DOHH2 (cell line): ENCODE data around the gene MACROD2.
"Not testable (repeated sequence)": the region's sequence is repeated elsewhere in the genome, so short reads cannot be mapped to it uniquely, and the experiment has no call there.

Source experiments
- H3F3A ChIP-seq: fragments of 200-600 bp; sonication (generic), shearing (Covaris generic); 2 replicates; pipeline ENCODE4 v1.6.0; 2016; ENCODE audit warnings: antibody characterized with exemption, mild to moderate bottlenecking; ENCODE audit not compliant: control insufficient read depth, insufficient read depth
- H3K27ac ChIP-seq: fragments of 200-600 bp; sonication (generic); 2 replicates; pipeline ENCODE4 v1.5.1; 2014; ENCODE audit warnings: low read depth, mild to moderate bottlenecking, low read length, moderate library complexity
- H3K27me3 ChIP-seq: fragments of 200-600 bp; sonication (generic); 2 replicates; pipeline ENCODE4 v1.6.1; 2014; ENCODE audit warnings: mild to moderate bottlenecking, low read length, mixed read lengths; ENCODE audit not compliant: control insufficient read depth
- H3K36me3 ChIP-seq: fragments of 200-600 bp; sonication (generic); 2 replicates; pipeline ENCODE4 v1.6.1; 2014; ENCODE audit warnings: mild to moderate bottlenecking, low read length, moderate library complexity, mixed read lengths; ENCODE audit not compliant: control insufficient read depth
- H3K4me1 ChIP-seq: fragments of 200-600 bp; sonication (generic); 2 replicates; pipeline ENCODE4 v1.6.1; 2014; ENCODE audit warnings: mild to moderate bottlenecking, low read length, mixed read lengths; ENCODE audit not compliant: control insufficient read depth
- H3K4me2 ChIP-seq: fragments of 200-600 bp; sonication (generic); 2 replicates; pipeline ENCODE4 v1.6.0; 2014; ENCODE audit warnings: mild to moderate bottlenecking, low read length, moderate library complexity
- H3K4me3 ChIP-seq: fragments of 200-600 bp; sonication (generic); 2 replicates; pipeline ENCODE4 v1.5.1; 2014; ENCODE audit warnings: mild to moderate bottlenecking, low read length, mixed read lengths
- H3K79me2 ChIP-seq: fragments of 200-600 bp; sonication (generic); 2 replicates; pipeline ENCODE4 v1.6.1; 2014; ENCODE audit warnings: mild to moderate bottlenecking, low read length, mixed read lengths; ENCODE audit not compliant: control insufficient read depth
- H3K9me2 ChIP-seq: fragments of 200-600 bp; sonication (generic); replicated peaks from 2 replicates; pipeline ENCODE4 v1.6.1; 2014; ENCODE audit warnings: mild to moderate bottlenecking, low read length, mixed read lengths; ENCODE audit not compliant: control insufficient read depth
- H3K9me3 ChIP-seq: fragments of 200-600 bp; sonication (generic); 2 replicates; pipeline ENCODE4 v1.6.1; 2014; ENCODE audit warnings: antibody characterized with exemption, low read length, mixed read lengths; ENCODE audit not compliant: control insufficient read depth, insufficient read depth
- H4K20me1 ChIP-seq: fragments of 200-600 bp; sonication (generic); 2 replicates; pipeline ENCODE4 v1.6.0; 2014; ENCODE audit warnings: low read depth, mild to moderate bottlenecking, antibody characterized with exemption, low read length, moderate library complexity; ENCODE audit not compliant: control insufficient read depth, insufficient read depth
- CTCF ChIP-seq: fragments of 200-600 bp; sonication (generic); IDR thresholded peaks from one replicate; pipeline ENCODE4 v1.5.1; 2014; ENCODE audit warnings: antibody characterized with exemption, mild to moderate bottlenecking, low read depth, low read length; ENCODE audit not compliant: poor library complexity, severe bottlenecking
- EZH2phosphoT487 ChIP-seq: fragments of 200-600 bp; sonication (generic); IDR thresholded peaks from 2 replicates; pipeline ENCODE4 v1.6.1; 2017; ENCODE audit warnings: borderline replicate concordance, mild to moderate bottlenecking, antibody characterized with exemption, low read length, moderate library complexity, mixed read lengths

The MACROD2 gene

GRCh38 chr20:14219801-14220461 lies 224.6 kb downstream of the MACROD2 start:
- TF ChIP-seq EZH2phosphoT487 (no peak), CTCF (no peak)
- H3K4me1 ChIP-seq, result no peaks in the 10 kb centered on the region
- H3K36me3 ChIP-seq, result no peaks in the 10 kb centered on the region
- no peaks in the 10 kb centered on the region for H3F3A ChIP-seq
- no peaks in the 10 kb centered on the region for H4K20me1 ChIP-seq
- H3K9me3 ChIP-seq, result no peaks in the 10 kb centered on the region
- H3K79me2 ChIP-seq, result no peaks in the 10 kb centered on the region
- H3K27me3 ChIP-seq, result no peaks in the 10 kb centered on the region
- no peak overlapping the region for H3K27ac ChIP-seq
- no peaks in the 10 kb centered on the region for H3K9me2 ChIP-seq
- H3K4me2 ChIP-seq, result no peak overlapping the region
- H3K4me3 ChIP-seq, result no peak overlapping the region

DNA sequence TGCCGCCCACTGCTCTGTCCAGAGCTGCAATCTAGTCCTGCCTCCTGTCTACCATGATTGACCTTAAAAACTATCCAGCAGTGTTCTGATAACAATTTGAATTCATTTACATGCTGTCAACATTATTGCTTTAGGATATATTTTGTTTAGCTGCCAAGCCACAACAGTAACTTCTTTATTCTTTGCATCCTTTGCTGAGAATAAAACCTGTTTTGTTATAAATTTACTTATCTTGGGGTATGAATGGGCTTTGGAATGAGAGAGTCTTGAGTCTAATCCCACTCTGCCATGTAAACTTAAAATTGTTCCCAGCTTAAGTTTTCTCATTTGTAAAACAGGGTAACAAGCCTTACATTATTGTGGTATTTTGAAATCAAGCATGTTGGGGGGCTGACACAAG lies 225.7 kb downstream of the MACROD2 start:
- Histone ChIP-seq H3K9me3 (no peaks in the 10 kb centered on the region), H4K20me1 (no peaks in the 10 kb centered on the region), H3K27ac (no peak overlapping the region), H3F3A (no peaks in the 10 kb centered on the region), H3K27me3 (no peaks in the 10 kb centered on the region), H3K79me2 (no peaks in the 10 kb centered on the region), H3K9me2 (no peaks in the 10 kb centered on the region), H3K4me3 (no peak overlapping the region), H3K4me2 (no peak overlapping the region), H3K4me1 (no peaks in the 10 kb centered on the region), H3K36me3 (no peaks in the 10 kb centered on the region)
- TF ChIP-seq CTCF (no peak), EZH2phosphoT487 (no peak)

- no peaks in the 10 kb centered on the region for H3K9me2 ChIP-seq
- no peaks in the 10 kb centered on the region for H4K20me1 ChIP-seq
- no peaks in the 10 kb centered on the region for H3K36me3 ChIP-seq
- no peaks in the 10 kb centered on the region for H3F3A ChIP-seq
- H3K4me1 ChIP-seq, result no peaks in the 10 kb centered on the region
- H3K4me3 ChIP-seq, result no peak overlapping the region
- H3K27ac ChIP-seq, result no peak overlapping the region
- no peaks in the 10 kb centered on the region for H3K79me2 ChIP-seq
- TF ChIP-seq EZH2phosphoT487 (no peak), CTCF (no peak)
- H3K9me3 ChIP-seq, result no peaks in the 10 kb centered on the region
- no peak overlapping the region for H3K4me2 ChIP-seq
- no peaks in the 10 kb centered on the region for H3K27me3 ChIP-seq
Observed at GRCh38 chr20:14223806-14224205, 228.5 kb downstream of the MACROD2 start.

GRCh38 chr20:14226051-14227049 lies 231.0 kb downstream of the MACROD2 start:
- not testable (repeated sequence) for H3K27ac ChIP-seq, H3F3A ChIP-seq, H3K4me1 ChIP-seq, H3K9me2 ChIP-seq, H3K36me3 ChIP-seq, H3K27me3 ChIP-seq, H3K79me2 ChIP-seq, H3K9me3 ChIP-seq, H4K20me1 ChIP-seq, H3K4me2 ChIP-seq, H3K4me3 ChIP-seq
